Fibroblast of mammary gland (primary cell): ENCODE data around the gene DNAH8.

Source experiments
- DNase-seq: peaks from one replicate; pipeline ENCODE4 v3.0.0-alpha.2; 2010; ENCODE audit warnings: low read depth
- H3K4me3 ChIP-seq: 2 replicates; pipeline ENCODE4 v1.5.1; 2011; ENCODE audit warnings: low read depth, mild to moderate bottlenecking, low read length, moderate library complexity; ENCODE audit not compliant: control insufficient read depth
- TF ChIP-seq, protein P1 (sequence below): conservative IDR thresholded peaks from 2 replicates; pipeline ENCODE4 v1.5.1; 2011; ENCODE audit warnings: low read depth, low read length, inconsistent platforms; ENCODE audit not compliant: control insufficient read depth, insufficient read depth

Gene DNAH8

DNA sequence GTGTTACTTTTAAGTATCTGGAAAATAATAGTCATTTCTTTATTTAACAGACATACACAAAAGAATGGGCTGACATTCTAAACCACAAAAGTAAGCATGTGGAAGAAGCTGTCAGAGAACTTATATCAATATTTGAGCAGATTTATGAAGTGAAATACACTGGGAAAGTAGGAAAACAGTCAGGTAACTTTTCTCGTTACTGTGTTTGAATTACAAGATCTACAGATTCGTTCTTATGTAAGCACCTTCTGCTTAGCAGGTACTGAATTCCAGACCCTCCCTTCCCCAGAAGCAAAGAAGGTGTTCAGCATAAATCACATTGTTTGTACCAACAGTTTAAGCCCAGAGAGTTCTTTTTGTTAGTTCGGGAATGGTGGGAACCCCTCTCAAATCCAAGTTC is 88.0 kb downstream of the DNAH8 start:
- DNase-seq: no peak
- TF ChIP-seq, protein P1, sequence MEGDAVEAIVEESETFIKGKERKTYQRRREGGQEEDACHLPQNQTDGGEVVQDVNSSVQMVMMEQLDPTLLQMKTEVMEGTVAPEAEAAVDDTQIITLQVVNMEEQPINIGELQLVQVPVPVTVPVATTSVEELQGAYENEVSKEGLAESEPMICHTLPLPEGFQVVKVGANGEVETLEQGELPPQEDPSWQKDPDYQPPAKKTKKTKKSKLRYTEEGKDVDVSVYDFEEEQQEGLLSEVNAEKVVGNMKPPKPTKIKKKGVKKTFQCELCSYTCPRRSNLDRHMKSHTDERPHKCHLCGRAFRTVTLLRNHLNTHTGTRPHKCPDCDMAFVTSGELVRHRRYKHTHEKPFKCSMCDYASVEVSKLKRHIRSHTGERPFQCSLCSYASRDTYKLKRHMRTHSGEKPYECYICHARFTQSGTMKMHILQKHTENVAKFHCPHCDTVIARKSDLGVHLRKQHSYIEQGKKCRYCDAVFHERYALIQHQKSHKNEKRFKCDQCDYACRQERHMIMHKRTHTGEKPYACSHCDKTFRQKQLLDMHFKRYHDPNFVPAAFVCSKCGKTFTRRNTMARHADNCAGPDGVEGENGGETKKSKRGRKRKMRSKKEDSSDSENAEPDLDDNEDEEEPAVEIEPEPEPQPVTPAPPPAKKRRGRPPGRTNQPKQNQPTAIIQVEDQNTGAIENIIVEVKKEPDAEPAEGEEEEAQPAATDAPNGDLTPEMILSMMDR: no peak
- no peak overlapping the region for H3K4me3 ChIP-seq

DNA sequence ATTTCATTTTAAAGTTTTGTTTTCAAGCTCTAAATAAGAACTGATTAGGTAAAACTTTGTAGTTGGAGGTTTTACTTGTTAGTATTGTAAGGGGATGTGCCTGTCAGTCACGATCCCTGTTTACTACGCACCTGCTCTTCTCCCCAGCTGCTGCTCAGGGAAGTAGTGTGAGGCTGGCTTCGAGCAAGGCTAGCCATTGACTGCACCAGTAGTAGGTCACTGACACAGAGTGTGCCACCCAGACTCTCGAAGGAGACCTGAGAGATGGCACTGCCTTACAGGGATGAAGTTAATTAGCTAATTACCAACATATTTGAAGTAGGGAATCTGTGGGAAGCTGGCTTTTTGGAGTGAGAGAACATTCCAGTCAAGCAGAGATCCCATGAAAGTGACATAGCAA is 89.2 kb downstream of the DNAH8 start:
- DNase-seq: no peak
- TF ChIP-seq, protein P1: no peak
- H3K4me3 ChIP-seq: no peak overlapping the region

DNA sequence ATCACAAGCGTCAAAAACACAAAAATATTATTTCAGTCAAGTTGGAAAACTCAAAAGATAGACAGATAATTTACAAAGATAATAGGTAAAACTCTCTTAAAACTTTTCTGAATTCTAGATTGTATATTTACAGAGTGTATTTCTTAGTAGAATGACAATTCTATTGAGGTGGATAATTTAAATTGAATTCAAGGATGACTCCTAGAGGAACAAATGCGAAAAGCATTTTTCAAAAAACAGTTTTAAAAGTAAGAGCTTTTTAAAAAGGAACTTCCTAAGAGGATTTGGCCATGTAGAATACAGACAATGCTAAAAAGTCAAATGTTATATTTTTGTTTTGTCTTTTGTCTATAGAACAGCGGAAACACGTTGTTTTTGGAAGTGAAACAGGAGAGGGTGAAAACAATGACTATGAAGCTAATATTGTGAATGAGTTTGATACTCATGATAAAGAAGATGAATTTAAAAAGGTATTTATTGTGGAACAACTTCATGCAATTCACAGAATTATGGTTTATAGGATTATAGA is 90.1 kb downstream of the DNAH8 start:
- no peak for DNase-seq
- TF ChIP-seq, protein P1: no peak
- no peak overlapping the region for H3K4me3 ChIP-seq

DNA sequence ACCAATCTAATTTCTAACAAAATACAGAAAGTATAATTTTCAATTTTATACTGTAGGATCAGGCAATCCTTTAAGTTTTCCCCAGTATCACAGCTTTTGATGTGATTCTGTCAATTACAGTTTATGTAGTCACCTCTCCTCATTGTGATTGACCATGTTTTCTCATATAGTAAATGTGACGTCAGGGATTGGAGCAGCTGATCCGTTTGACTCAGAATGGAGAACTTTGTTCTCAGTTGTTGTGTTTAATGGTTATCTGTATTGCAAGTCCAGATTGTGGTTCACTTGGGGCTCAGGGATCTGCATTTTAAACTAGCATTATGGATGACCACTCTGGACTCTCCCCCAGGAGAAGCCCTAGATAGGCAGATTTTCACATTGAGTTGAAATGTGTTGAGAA is 90.6 kb downstream of the DNAH8 start:
- DNase-seq: no peak
- TF ChIP-seq, protein P1: no peak
- no peak overlapping the region for H3K4me3 ChIP-seq

DNA sequence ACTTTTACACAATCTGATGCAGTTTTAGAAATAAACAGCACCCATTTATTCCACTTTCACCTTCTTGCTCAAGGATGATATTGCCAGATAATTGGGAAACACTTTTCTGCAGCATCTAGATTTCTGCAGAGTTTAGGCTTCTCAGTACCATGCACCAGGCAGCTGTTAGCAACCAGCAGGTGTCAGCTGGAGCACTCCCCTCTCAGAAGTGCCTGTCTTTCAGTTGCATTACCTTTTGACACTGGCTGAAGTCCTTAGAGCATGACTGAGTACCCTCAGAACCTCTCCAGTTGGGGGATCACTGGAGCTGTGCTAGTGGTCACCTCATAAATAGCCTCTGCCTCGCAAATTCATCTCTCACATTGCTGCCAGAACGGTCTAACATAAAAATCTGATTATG is 91.2 kb downstream of the DNAH8 start:
- no peak for DNase-seq
- TF ChIP-seq, protein P1: no peak
- no peak overlapping the region for H3K4me3 ChIP-seq

DNA sequence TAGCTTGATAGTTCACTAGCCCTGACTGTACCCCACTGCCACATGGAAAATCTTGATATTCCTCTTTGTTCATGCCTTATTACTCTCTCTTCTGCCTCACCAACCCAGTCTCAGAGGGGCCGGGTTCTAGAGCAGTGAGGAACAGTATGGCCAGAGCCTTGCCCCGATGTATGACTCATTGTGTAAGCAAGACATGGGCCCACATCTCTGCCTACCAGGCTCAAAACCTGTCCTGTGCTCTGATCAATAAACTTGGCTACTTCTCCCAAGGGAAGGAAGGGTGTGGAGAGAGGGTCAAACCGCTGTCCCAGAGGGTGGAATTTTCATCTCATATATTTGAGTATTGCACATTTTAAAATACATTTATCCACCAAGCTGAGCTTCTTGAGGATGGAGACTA is 91.7 kb downstream of the DNAH8 start:
- TF ChIP-seq, protein P1: no peak

DNA sequence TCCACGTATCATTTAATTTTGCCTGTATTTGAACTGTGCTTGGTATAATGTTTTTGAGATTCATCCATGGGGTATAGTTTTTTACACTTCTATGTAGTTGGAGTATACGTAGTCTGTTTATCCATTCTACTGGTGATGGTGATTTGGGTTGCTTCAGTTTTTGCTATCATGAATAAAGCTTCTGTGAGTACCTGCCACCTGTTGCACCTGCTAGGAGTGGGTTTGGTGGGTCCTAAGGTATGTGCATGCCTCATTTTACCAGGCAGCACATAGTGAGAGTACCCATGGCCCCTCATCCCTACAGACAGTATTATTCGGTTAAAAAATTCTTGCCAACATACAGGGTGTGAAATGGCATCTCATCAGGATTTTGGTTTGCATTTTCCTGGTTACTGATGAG is 92.9 kb downstream of the DNAH8 start:
- no peak overlapping the region for H3K4me3 ChIP-seq
- no peak for DNase-seq
- TF ChIP-seq, protein P1: no peak

More for the DNA sequence above, 91.7 kb downstream of the DNAH8 start:
- no peak for DNase-seq
- no peak overlapping the region for H3K4me3 ChIP-seq
